Activated naive CD8-positive, alpha-beta T cell treated with anti-CD3 and anti-CD28 coated beads, Interleukin-2, amount 50 U/mL, for 24 hours (primary cell): Measurements from ENCODE around the gene SIK2.

Experiments used
- ATAC-seq: fragments of 150-1000 bp; cut with Tn5 transposase; one replicate; pipeline ENCODE4 v1.10.0; 2021
- DNase-seq: peaks from one replicate; pipeline ENCODE4 v3.0.0; 2021
- H3K27ac Mint-ChIP-seq: one replicate; pipeline ENCODE4 v1.8.0; 2021; ENCODE audit warnings: mild to moderate bottlenecking, mixed read lengths
- H3K27me3 Mint-ChIP-seq: one replicate; pipeline ENCODE4 v1.8.0; 2021; ENCODE audit warnings: mixed read lengths
- H3K36me3 Mint-ChIP-seq: one replicate; pipeline ENCODE4 v1.8.0; 2021; ENCODE audit warnings: low read depth, mixed read lengths
- H3K4me1 Mint-ChIP-seq: one replicate; pipeline ENCODE4 v1.8.0; 2021; ENCODE audit warnings: mixed read lengths
- H3K4me3 Mint-ChIP-seq: one replicate; pipeline ENCODE4 v1.8.0; 2021; ENCODE audit warnings: mild to moderate bottlenecking, moderate library complexity, mixed read lengths
- H3K9me3 Mint-ChIP-seq: one replicate; pipeline ENCODE4 v1.8.0; 2021; ENCODE audit warnings: mixed read lengths

SIK2 gene

DNA sequence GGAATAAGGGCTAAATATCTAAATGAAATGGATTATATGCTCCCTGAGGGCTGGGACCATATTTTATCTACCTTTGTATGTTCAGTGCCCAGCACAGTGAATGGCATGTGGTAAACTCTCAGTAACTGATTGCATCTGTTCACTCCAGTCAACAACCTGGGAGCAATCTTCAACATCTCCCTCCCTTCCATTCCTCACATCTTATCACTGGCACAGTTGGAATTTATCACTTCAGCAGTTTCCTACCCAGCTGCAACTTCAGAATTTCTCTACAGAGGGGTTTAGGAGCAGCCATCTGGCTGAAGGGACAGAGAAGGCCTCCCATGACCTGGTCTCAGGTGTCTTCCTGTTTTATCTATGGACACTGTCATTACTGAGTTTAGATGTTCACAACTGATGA lies 9.8 kb upstream of the SIK2 start:
- DNase-seq, result no peak

GRCh38 chr11:111596319-111596718 lies 5.9 kb upstream of the SIK2 start:
- Mint-ChIP-seq H3K4me3 (no peak overlapping the region), H3K4me1 (peaks cover 7% of the 10 kb centered on the region), H3K36me3 (no peaks in the 10 kb centered on the region), H3K27ac (no peak overlapping the region), H3K27me3 (peaks cover 9% of the 10 kb centered on the region), H3K9me3 (no peaks in the 10 kb centered on the region)
- ATAC-seq (no peak), DNase-seq (no peak)

More for the DNA sequence above, 9.8 kb upstream of the SIK2 start:
- Mint-ChIP-seq H3K36me3 (no peaks in the 10 kb centered on the region), H3K4me3 (no peak overlapping the region), H3K9me3 (no peaks in the 10 kb centered on the region), H3K27ac (no peak overlapping the region), H3K27me3 (peaks cover 9% of the 10 kb centered on the region), H3K4me1 (no peaks in the 10 kb centered on the region)
- ATAC-seq, result no peak

GRCh38 chr11:111598148-111598547 lies 4.1 kb upstream of the SIK2 start:
- DNase-seq (no peak), ATAC-seq (no peak)
- peaks cover 9% of the 10 kb centered on the region for H3K27me3 Mint-ChIP-seq
- H3K9me3 Mint-ChIP-seq, result no peaks in the 10 kb centered on the region
- H3K27ac Mint-ChIP-seq, result no peak overlapping the region
- H3K36me3 Mint-ChIP-seq, result no peaks in the 10 kb centered on the region
- peaks cover 14% of the 10 kb centered on the region for H3K4me1 Mint-ChIP-seq
- no peak overlapping the region for H3K4me3 Mint-ChIP-seq

DNA sequence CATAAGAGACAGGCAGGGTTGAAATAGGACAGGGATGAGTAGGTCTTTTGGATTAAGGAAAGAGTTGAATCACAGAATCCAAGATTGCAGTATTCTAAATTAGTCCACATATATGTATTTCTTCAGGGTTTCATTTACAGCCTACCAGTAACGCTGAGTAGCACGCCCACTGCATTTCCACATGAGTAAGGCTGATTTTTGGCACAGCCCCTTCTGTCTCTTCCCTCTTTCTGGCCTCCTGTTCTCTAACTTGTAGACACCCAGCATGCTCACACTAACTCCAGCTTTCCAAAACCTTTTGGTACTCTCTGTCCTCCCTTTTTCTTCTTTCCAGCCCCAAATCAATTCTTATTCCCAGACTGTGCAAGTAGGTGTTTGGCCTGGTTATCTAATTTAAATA lies 3.7 kb upstream of the SIK2 start:
- no peak for ATAC-seq
- H3K27ac Mint-ChIP-seq, result no peak overlapping the region
- DNase-seq, result no peak
- H3K9me3 Mint-ChIP-seq, result no peaks in the 10 kb centered on the region
- H3K36me3 Mint-ChIP-seq, result no peaks in the 10 kb centered on the region
- no peak overlapping the region for H3K4me3 Mint-ChIP-seq
- H3K4me1 Mint-ChIP-seq, result peaks cover 19% of the 10 kb centered on the region
- H3K27me3 Mint-ChIP-seq, result peaks cover 9% of the 10 kb centered on the region

DNA sequence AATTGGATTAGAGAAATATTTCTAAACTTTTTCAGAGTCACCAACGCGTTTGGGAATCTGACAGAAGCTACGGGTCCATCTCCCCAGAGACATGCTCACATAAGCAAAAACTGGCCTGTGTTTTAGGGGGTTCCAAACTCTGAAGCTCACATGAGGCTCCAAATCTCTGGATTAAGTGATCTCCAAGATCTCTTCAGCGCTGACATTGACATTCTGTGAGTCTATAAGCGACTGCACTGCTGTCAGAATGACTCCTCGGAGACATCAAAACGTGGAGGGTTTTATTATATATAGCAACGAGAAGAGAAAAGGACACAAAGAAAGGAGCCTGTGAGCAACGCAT lies 642 bp upstream of the SIK2 start:
- H3K27me3 Mint-ChIP-seq, result no peaks in the 10 kb centered on the region
- peak overlapping the region; percentile 96 for H3K4me3 Mint-ChIP-seq
- peak overlapping the region; percentile 85 for H3K27ac Mint-ChIP-seq
- DNase-seq (no peak), ATAC-seq (no peak)
- no peaks in the 10 kb centered on the region for H3K9me3 Mint-ChIP-seq
- H3K4me1 Mint-ChIP-seq, result peaks cover 35% of the 10 kb centered on the region
- H3K36me3 Mint-ChIP-seq, result no peaks in the 10 kb centered on the region

DNA sequence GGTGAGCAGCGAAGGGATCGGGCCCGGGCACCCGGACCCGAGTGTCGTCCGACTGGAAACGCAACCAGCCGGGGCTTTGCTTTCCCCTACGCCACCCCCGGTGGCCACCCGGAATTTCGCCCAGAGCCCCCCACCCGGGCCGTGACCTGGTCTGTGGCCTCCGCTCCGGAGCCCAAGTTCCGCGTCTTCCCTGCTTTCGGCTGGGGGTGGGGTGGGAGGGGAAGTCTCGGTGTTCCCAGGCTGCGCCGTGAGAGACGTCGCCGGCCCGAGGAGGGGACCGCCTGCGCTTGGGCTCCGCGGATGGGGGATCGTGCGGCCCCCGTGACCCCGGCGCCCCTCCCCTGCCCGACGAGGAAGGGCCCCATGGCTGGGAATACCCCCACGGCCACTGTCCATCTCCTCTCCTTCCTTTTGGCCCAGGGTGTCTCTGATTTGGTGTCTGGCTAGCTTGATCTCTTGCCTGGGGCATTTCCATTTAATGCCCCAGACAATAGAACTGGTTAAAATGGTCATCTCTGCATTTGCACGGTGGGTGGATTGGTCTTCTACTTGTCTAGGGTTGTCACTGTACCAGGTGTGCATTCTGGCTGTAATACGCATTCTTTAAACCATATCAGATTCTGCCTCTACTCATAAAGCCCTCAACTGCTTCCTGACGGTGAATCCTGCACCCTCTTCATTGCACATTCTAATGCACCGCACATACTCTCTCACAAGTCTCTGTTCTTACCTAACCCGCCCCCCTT lies 789 bp downstream of the SIK2 start:
- no peaks in the 10 kb centered on the region for H3K27me3 Mint-ChIP-seq
- H3K36me3 Mint-ChIP-seq, result no peaks in the 10 kb centered on the region
- H3K9me3 Mint-ChIP-seq, result no peaks in the 10 kb centered on the region
- peak overlapping the region; percentile 94 for H3K27ac Mint-ChIP-seq
- DNase-seq, result no peak
- peak overlapping the region; percentile 96 for H3K4me3 Mint-ChIP-seq
- H3K4me1 Mint-ChIP-seq, result peaks cover 34% of the 10 kb centered on the region
- ATAC-seq, result peak; percentile 1

GRCh38 chr11:111603611-111604130 lies 1.4 kb downstream of the SIK2 start:
- Mint-ChIP-seq H3K36me3 (no peaks in the 10 kb centered on the region), H3K27ac (peak overlapping the region; percentile 94), H3K4me3 (peak overlapping the region; percentile 96), H3K27me3 (no peaks in the 10 kb centered on the region), H3K4me1 (peaks cover 30% of the 10 kb centered on the region), H3K9me3 (no peaks in the 10 kb centered on the region)
- no peak for DNase-seq
- ATAC-seq, result no peak

DNA sequence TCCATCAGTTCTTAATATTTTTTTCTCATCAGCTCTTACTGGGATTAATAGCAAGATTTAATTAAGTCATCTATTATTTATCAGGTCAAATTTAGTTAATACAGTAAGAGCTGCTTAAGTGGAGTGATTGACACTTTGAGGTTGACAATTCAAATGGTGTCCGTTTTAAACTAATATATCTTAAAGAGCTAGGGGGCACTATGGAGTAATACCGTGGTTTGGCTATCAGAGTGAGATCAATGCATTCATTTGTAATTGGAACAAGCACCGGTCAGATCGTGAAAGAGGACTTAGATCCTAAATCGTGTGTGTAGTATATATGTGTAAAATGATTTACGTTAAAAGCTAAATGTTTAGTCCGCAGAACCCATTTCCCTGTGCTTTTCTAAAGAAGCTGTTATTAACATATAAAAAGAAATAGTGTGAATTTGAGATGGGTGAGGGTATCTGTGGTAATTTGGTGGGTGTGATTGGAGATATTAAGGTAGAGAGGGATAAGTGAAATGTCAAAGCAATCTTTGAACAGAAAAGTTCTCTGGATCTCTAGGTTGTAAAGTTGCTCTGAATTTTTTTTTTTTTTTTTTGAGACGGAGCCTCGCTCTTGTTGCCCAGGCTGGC lies 2.3 kb downstream of the SIK2 start:
- ATAC-seq, result no peak
- peaks cover 30% of the 10 kb centered on the region for H3K4me1 Mint-ChIP-seq
- H3K4me3 Mint-ChIP-seq, result peak overlapping the region; percentile 96
- H3K9me3 Mint-ChIP-seq, result no peaks in the 10 kb centered on the region
- DNase-seq, result no peak
- no peaks in the 10 kb centered on the region for H3K36me3 Mint-ChIP-seq
- no peak overlapping the region for H3K27ac Mint-ChIP-seq
- H3K27me3 Mint-ChIP-seq, result no peaks in the 10 kb centered on the region

- ATAC-seq (no peak), DNase-seq (no peak)
- Mint-ChIP-seq H3K36me3 (no peaks in the 10 kb centered on the region), H3K9me3 (no peaks in the 10 kb centered on the region), H3K27ac (no peak overlapping the region), H3K27me3 (no peaks in the 10 kb centered on the region), H3K4me3 (no peak overlapping the region), H3K4me1 (peaks cover 30% of the 10 kb centered on the region)
Measured at GRCh38 chr11:111605681-111606080, 3.4 kb downstream of the SIK2 start.

GRCh38 chr11:111606986-111607385 lies 4.7 kb downstream of the SIK2 start:
- H3K4me3 Mint-ChIP-seq, result no peak overlapping the region
- no peaks in the 10 kb centered on the region for H3K36me3 Mint-ChIP-seq
- no peaks in the 10 kb centered on the region for H3K9me3 Mint-ChIP-seq
- no peak overlapping the region for H3K27ac Mint-ChIP-seq
- peaks cover 25% of the 10 kb centered on the region for H3K4me1 Mint-ChIP-seq
- DNase-seq, result no peak
- ATAC-seq, result no peak
- H3K27me3 Mint-ChIP-seq, result no peaks in the 10 kb centered on the region

- H3K4me3 Mint-ChIP-seq, result no peak overlapping the region
- no peaks in the 10 kb centered on the region for H3K36me3 Mint-ChIP-seq
- no peaks in the 10 kb centered on the region for H3K9me3 Mint-ChIP-seq
- H3K27ac Mint-ChIP-seq, result no peak overlapping the region
- no peak for ATAC-seq
- no peak for DNase-seq
- H3K4me1 Mint-ChIP-seq, result peaks cover 27% of the 10 kb centered on the region
- H3K27me3 Mint-ChIP-seq, result no peaks in the 10 kb centered on the region
Measured at GRCh38 chr11:111607751-111608150, 5.5 kb downstream of the SIK2 start.

DNA sequence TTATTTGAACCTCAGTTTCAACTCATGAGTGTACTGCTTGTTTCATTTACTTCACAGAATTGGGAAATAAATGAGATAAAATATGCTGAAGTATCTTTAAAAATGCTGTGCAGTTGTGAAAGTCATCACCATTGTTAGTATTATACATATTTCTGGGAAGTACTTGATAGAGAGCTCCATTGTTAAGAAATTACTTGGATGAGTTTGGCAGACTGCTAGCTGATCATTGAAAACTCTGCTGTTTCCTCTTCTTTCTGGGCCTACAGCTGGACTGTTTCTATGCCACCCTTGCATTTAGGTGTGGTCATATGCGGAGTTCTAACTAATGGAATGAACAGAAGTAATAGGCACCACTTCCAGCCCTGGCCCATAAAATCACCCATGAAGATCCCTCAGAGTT lies 10.0 kb downstream of the SIK2 start:
- peaks cover under 1% of the 10 kb centered on the region for H3K36me3 Mint-ChIP-seq
- ATAC-seq (no peak), DNase-seq (no peak)
- peaks cover 6% of the 10 kb centered on the region for H3K4me1 Mint-ChIP-seq
- no peak overlapping the region for H3K27ac Mint-ChIP-seq
- no peaks in the 10 kb centered on the region for H3K9me3 Mint-ChIP-seq
- no peaks in the 10 kb centered on the region for H3K27me3 Mint-ChIP-seq
- H3K4me3 Mint-ChIP-seq, result no peak overlapping the region

DNA sequence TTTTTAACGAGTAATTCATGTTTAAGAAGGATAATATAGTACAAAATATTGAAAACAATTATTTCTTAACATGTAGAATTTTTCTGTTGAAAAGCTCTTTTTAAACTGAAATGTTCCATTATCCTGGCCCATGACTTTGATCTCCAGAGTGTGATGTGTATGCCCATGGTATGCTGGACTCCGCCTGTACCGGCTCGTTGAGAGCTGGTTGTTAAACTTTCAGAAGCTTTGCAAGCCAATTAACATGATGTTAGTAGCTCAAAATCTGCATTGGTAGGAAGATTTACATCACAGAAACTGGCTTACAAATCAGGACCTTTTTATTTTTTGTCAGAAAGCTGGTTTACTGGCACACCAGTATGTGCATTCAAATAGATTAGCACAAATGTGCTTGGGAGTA lies 15.0 kb downstream of the SIK2 start:
- H3K27me3 Mint-ChIP-seq, result no peaks in the 10 kb centered on the region
- H3K27ac Mint-ChIP-seq, result no peak overlapping the region

GRCh38 chr11:111620518-111620917 lies 18.3 kb downstream of the SIK2 start:
- Mint-ChIP-seq H3K27me3 (no peaks in the 10 kb centered on the region), H3K36me3 (peaks cover 32% of the 10 kb centered on the region), H3K9me3 (peaks cover 8% of the 10 kb centered on the region), H3K27ac (no peak overlapping the region), H3K4me3 (no peak overlapping the region), H3K4me1 (no peaks in the 10 kb centered on the region)
- DNase-seq, result no peak
- ATAC-seq, result no peak

More for the DNA sequence above, 15.0 kb downstream of the SIK2 start:
- no peak for ATAC-seq
- Mint-ChIP-seq H3K36me3 (peaks cover 12% of the 10 kb centered on the region), H3K4me1 (no peaks in the 10 kb centered on the region), H3K4me3 (no peak overlapping the region), H3K9me3 (no peaks in the 10 kb centered on the region)
- DNase-seq, result no peak

DNA sequence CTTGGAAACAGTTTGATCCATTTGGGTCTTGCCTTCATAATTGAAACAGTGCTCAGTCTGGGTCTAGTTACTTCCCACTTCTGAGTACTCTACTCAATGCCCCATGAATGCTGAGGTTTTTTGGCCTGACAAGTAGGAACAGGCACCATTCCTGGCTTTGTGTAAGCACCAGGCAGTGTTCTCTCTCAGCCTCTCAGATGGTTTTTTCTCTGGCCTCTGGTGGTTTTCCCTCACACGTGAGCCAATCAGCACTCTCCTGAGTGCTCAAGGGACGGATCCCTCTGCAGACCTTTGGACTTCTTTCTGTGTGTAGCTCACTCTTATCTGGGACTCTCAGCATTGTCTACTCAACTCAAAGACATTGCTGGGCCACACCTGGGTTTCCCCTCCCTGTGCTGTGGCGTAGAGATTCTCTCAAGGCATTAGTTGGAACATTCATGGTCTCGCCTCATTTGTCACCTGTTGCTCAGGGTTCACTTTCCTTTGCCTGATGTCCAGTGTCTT lies 21.3 kb downstream of the SIK2 start:
- Mint-ChIP-seq H3K9me3 (peaks cover 8% of the 10 kb centered on the region), H3K27me3 (no peaks in the 10 kb centered on the region), H3K4me1 (no peaks in the 10 kb centered on the region), H3K36me3 (peaks cover 26% of the 10 kb centered on the region), H3K27ac (no peak overlapping the region), H3K4me3 (no peak overlapping the region)
- DNase-seq (no peak), ATAC-seq (no peak)
